ENCODE measurements around the gene PLPP6. TPM values are rescaled to one million over a fixed set of nuclear protein-coding genes. Genes with fewer than 3 reads are reported as not detected.

The PLPP6 gene
- total and polyA plus RNA-seq, 2 of the 8 experiments (the other 6 are each of a cell fraction or from before 2014, with no cell fraction given) = 11.8 to 13.3 TPM

DNA sequence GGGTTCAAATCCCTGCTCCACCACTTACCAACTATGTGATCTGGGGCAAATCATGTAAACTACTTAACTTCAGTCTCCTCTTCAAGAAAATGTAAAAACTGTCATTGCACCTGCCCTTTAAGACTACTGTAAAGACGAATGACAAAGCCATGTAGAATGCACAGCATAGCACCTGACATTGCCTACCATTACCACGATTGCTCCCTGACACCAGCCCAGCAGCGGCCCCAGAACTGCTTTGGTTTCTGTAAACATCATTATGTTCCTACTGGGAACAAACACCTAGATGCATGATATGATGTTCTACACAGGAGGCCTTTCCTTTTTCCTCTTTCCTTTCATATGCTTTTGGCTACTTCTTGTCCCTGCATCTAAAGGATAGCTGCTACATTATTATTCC lies 23.1 kb upstream of the PLPP6 start:
- no peak overlapping the region for H3K18ac ChIP-seq (ENCODE audit: extremely low read depth, low read length)
- no peak overlapping the region for H3K27ac ChIP-seq (ENCODE audit: low read depth, low read length)
- no peak for DNase-seq (ENCODE audit: low read depth in 1 of 2, low spot score in 2 of 2)
- H2AFZ ChIP-seq (ENCODE audit: low read length) = no peak overlapping the region
- H2BK20ac ChIP-seq (ENCODE audit: low read length) = no peak overlapping the region
- H3K27me3 ChIP-seq (replicated peaks in 1 of 4; ENCODE audit: control insufficient read depth in 3 of 4, extremely low read depth in 1 of 4, insufficient read depth in 3 of 4, low read length in 3 of 4) = no peaks in the 10 kb centered on the region
- H3K14ac ChIP-seq (ENCODE audit: insufficient read length) = no peak overlapping the region
- no peak overlapping the region for H2BK12ac ChIP-seq (ENCODE audit: low read depth, low read length)
- no peak overlapping the region for H2BK120ac ChIP-seq (replicated peaks; ENCODE audit: low read depth, low read length)
- no peak overlapping the region for H2AK5ac ChIP-seq (ENCODE audit: low read depth, low read length)
- H3K36me3 ChIP-seq (ENCODE audit: control insufficient read depth in 2 of 4, insufficient read depth in 4 of 4, low read length in 3 of 4) = no peaks in the 10 kb centered on the region
- no peak overlapping the region for H2BK5ac ChIP-seq (ENCODE audit: low read depth, low read length)
- H3K23me2 ChIP-seq (ENCODE audit: low read depth, low read length) = no peaks in the 10 kb centered on the region
- H4K5ac ChIP-seq (ENCODE audit: insufficient read length, low read depth, low read length) = no peak overlapping the region
- H3K23ac ChIP-seq (ENCODE audit: insufficient read length) = no peak overlapping the region
- ChIA-PET CTCF (ENCODE audit: partially characterized antibody) (interaction anchor here (0.6 to 5.3 kb wide), 20 partner anchors 11 to 325 kb away, joined by 3 to 68 read pairs (median 4); no protein-coding TSS in a partner anchor), POLR2A (ENCODE audit: partially characterized antibody) (no interaction called here)
- H3K4me2 ChIP-seq (ENCODE audit: insufficient read depth in 1 of 2, low read depth in 2 of 2, low read length in 2 of 2) = no peak overlapping the region
- no peaks in the 10 kb centered on the region for H3K9me3 ChIP-seq (ENCODE audit: insufficient read depth in 2 of 2, low read depth in 1 of 2, low read length in 1 of 2)
- TF ChIP-seq SP2 (IDR thresholded peaks at IDR 0.05; ENCODE audit: low read length) (no peak), GTF2F1 (IDR thresholded peaks at IDR 0.05; ENCODE audit: borderline replicate concordance, low read depth, low read length) (no peak), RNF2 (IDR thresholded peaks at IDR 0.05; ENCODE audit: borderline replicate concordance, low read depth, low read length, missing control alignments, poor library complexity, severe bottlenecking) (no peak)
- TF ChIP-seq, protein P1, sequence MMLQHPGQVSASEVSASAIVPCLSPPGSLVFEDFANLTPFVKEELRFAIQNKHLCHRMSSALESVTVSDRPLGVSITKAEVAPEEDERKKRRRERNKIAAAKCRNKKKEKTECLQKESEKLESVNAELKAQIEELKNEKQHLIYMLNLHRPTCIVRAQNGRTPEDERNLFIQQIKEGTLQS (IDR thresholded peaks at IDR 0.05; ENCODE audit: insufficient read depth, low read depth, low read length) = no peak
- no peaks in the 10 kb centered on the region for H3K4me1 ChIP-seq (replicated peaks in 1 of 4; ENCODE audit: control insufficient read depth in 3 of 4, insufficient read depth in 4 of 4, low read length in 3 of 4)
- no peak overlapping the region for H4K91ac ChIP-seq (replicated peaks; ENCODE audit: insufficient read length, low read length)
- no peak overlapping the region for H3K4me3 ChIP-seq (ENCODE audit: extremely low read depth in 1 of 4, insufficient read depth in 2 of 4, low read depth in 3 of 4, low read length in 4 of 4)
- no peak overlapping the region for H3K9ac ChIP-seq (replicated peaks in 1 of 4; ENCODE audit: extremely low read depth in 1 of 4, low read depth in 3 of 4, low read length in 3 of 4)
- H4K20me1 ChIP-seq (replicated peaks in 1 of 2; ENCODE audit: control insufficient read depth in 1 of 2, insufficient read depth in 2 of 2, low read length in 2 of 2) = no peaks in the 10 kb centered on the region
- no peak overlapping the region for H4K8ac ChIP-seq (ENCODE audit: extremely low read depth, insufficient read depth, low read length)
- no peak overlapping the region for H2BK15ac ChIP-seq (ENCODE audit: low read length)
- H3K79me2 ChIP-seq (ENCODE audit: control insufficient read depth in 1 of 2, insufficient read depth in 2 of 2, low read length in 2 of 2) = no peaks in the 10 kb centered on the region
- H3K4ac ChIP-seq (replicated peaks; ENCODE audit: insufficient read length, low read depth, low read length) = no peak overlapping the region
- H3K56ac ChIP-seq (replicated peaks; ENCODE audit: insufficient read length, low read depth, low read length) = no peak overlapping the region
- no peak for FAIRE-seq
- no peaks in the 10 kb centered on the region for H3K79me1 ChIP-seq (ENCODE audit: low read depth, low read length)
- WGBS, 2 experiments (ENCODE audit: extremely low coverage in 1 of 2, insufficient coverage in 1 of 2, insufficient read length in 1 of 2, insufficient replicate concordance in 2 of 2, low coverage in 1 of 2, low lambda C conversion rate in 2 of 2, missing lambda C conversion rate in 1 of 2) = 93% methylated on average over 3 of the region's 3 CpGs; no CpG with 5 or more reads in 1 of the 2 experiments

Data from H1 (cell line).